HG02970 (cell line): ENCODE results near the gene FAM13A.

Source experiments
- ATAC-seq: cut with Tn5 transposase; IDR thresholded peaks from one replicate; pipeline ENCODE4 v1.9.1; 2021; ENCODE audit warnings: mild to moderate bottlenecking, moderate library complexity, moderate number of reproducible peaks; ENCODE audit not compliant: unreplicated experiment, low FRiP score

Gene FAM13A

GRCh38 chr4:88702782-88703181, 354.2 kb downstream of the FAM13A start:
- ATAC-seq: no peak

- ATAC-seq: no peak
Observed at GRCh38 chr4:88698519-88698918, 358.5 kb downstream of the FAM13A start.

- ATAC-seq: peak; percentile 84
Observed at GRCh38 chr4:88697588-88698329, 359.2 kb downstream of the FAM13A start, which contains the start of gene NAP1L5. NAP1L5 (minus strand) TSS chr4:88697829; CDS start chr4:88697754, 75 bp downstream.

GRCh38 chr4:88697141-88697540, 359.8 kb downstream of the FAM13A start:
- ATAC-seq: no peak

GRCh38 chr4:88696630-88697029, 360.4 kb downstream of the FAM13A start:
- no peak for ATAC-seq

GRCh38 chr4:88693792-88694191, 363.2 kb downstream of the FAM13A start:
- ATAC-seq: no peak

- ATAC-seq: no peak
Observed at GRCh38 chr4:88690355-88690754, 366.6 kb downstream of the FAM13A start.

GRCh38 chr4:88681209-88681608, 375.8 kb downstream of the FAM13A start:
- ATAC-seq: no peak
